SU-DHL-6 (cell line): ENCODE results near the gene C19orf33.

Source experiments
- CTCF ChIP-seq: fragments of 200-600 bp; sonication (generic); IDR thresholded peaks from one replicate; pipeline ENCODE4 v1.5.1; 2017; ENCODE audit warnings: antibody characterized with exemption, mild to moderate bottlenecking, low read length, moderate library complexity; ENCODE audit not compliant: insufficient read depth, poor library complexity, severe bottlenecking
- EZH2phosphoT487 ChIP-seq: fragments of 200-600 bp; sonication (generic), shearing (Covaris generic); conservative IDR thresholded peaks from 2 replicates; pipeline ENCODE4 v1.6.1; 2018; ENCODE audit warnings: mild to moderate bottlenecking, antibody characterized with exemption, low read length, moderate library complexity, mixed read lengths

GRCh38 chr19:38321646-38322196 is 17.7 kb downstream of the C19orf33 start:
- no peak for TF ChIP-seq CTCF
- no peak for TF ChIP-seq EZH2phosphoT487
